ENCODE measurements around the gene TMEM53.

- no peak for TF ChIP-seq POLR2A (IDR thresholded peaks at IDR 0.05; ENCODE audit: low read depth, low read length)
- TF ChIP-seq POLR2AphosphoS5 (IDR thresholded peaks at IDR 0.05; ENCODE audit: low read depth, low read length): no peak
- TF ChIP-seq TAF1 (IDR thresholded peaks at IDR 0.05; ENCODE audit: borderline replicate concordance, low read depth, low read length): no peak
Observed at GRCh38 chr1:44611866-44612265, 62.4 kb downstream of the TMEM53 start.

Data from GM12892 (cell line).